HG03521 (cell line): ENCODE data around the gene VPS37D.
"Not testable (repeated sequence)": the region's sequence is repeated elsewhere in the genome, so short reads cannot be mapped to it uniquely, and the experiment has no call there.

Experiments used
- ATAC-seq: cut with Tn5 transposase; IDR thresholded peaks from one replicate; pipeline ENCODE4 v1.9.1; 2021; ENCODE audit warnings: mild to moderate bottlenecking, moderate library complexity; ENCODE audit not compliant: unreplicated experiment

VPS37D gene

GRCh38 chr7:73645643-73646174, 21.9 kb upstream of the VPS37D start:
- no peak for ATAC-seq

GRCh38 chr7:73646785-73647724, 20.6 kb upstream of the VPS37D start:
- ATAC-seq, result no peak

GRCh38 chr7:73647725-73648592, 19.7 kb upstream of the VPS37D start:
- ATAC-seq, result no peak

- no peak for ATAC-seq
Measured at GRCh38 chr7:73648593-73649332, 18.9 kb upstream of the VPS37D start.

- ATAC-seq, result no peak
Measured at GRCh38 chr7:73649576-73649975, 18.1 kb upstream of the VPS37D start.

DNA sequence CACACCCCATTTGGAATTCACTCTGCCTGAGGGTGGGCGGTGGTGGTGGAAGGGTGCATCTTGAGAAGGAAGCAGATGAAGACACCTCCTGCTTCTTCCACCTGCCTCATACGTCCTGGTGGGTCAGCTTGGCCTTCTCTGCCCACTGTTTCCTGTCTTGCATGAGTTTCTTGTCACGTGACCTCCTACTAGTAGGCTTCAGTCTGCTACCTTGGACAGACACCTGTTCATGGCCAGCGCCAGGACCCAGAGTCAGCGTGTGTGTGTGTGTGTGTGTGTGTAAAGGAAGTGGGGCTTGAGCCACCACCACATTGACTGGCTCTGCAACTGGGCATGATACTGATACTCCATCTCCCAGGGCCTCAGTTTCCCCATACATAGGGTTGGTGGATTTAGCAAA, 17.1 kb upstream of the VPS37D start:
- no peak for ATAC-seq

- ATAC-seq, result no peak
Measured at GRCh38 chr7:73652541-73652949, 15.1 kb upstream of the VPS37D start.

DNA sequence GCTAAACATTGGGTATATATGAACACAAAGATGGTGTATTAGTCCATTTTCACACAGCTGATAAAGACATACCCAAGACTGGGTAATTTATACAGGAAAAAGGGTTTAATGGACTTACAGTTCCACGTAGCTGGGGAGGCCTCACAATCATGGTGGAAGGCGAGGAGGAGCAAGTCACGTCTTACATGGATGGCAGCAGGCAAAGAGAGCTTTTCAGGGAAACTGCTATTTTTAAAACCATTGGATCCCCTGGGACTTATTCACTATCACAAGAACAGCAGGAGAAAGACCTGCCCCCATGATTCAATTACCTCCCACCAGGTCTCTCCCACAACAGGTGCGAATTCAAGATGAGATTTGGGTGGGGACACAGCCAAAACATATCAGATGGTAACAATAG, 12.3 kb upstream of the VPS37D start:
- ATAC-seq, result not testable (repeated sequence)

GRCh38 chr7:73659983-73660382, 7.6 kb upstream of the VPS37D start:
- ATAC-seq, result no peak

DNA sequence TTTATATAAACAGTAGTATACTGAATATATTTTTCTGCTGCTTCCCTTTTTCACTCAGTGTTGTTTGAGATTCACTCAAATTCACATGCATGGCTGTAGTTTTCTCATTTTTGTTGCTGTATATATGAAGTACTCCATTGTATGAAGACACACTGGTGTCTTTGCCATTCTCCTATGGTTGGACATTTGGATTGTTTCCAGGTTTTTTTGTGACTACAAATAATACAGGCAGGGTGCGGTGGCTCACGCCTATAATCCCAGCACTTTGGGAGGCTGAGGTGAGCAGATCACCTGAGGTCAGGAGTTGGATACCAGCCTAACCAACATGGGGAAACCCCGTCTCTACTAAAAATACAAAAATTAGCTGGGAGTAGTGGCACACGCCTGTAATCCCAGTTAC, 7.0 kb upstream of the VPS37D start:
- not testable (repeated sequence) for ATAC-seq

GRCh38 chr7:73663033-73663432, 4.6 kb upstream of the VPS37D start:
- ATAC-seq, result no peak

GRCh38 chr7:73668103-73668885, 663 bp downstream of the VPS37D start:
- no peak for ATAC-seq

DNA sequence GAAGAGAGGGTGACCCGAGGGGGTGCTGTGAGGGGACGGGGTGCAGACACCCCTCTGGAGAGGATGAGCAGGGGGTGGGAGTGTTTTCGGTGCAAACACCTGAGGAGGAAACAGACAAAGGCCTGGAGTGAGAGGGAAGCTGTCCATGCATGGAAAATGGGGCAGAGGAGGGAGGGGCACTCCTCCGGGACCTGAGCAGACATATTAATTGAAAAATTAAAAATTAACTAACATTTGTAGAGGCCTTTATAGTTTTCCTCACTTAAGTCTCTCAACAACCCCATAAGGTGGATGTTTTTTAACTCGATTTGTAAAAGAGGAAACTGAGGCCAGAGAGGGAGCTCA, 1.2 kb downstream of the VPS37D start:
- no peak for ATAC-seq

GRCh38 chr7:73669288-73669701, 1.7 kb downstream of the VPS37D start:
- ATAC-seq, result no peak

GRCh38 chr7:73669858-73670385, 2.3 kb downstream of the VPS37D start:
- no peak for ATAC-seq

DNA sequence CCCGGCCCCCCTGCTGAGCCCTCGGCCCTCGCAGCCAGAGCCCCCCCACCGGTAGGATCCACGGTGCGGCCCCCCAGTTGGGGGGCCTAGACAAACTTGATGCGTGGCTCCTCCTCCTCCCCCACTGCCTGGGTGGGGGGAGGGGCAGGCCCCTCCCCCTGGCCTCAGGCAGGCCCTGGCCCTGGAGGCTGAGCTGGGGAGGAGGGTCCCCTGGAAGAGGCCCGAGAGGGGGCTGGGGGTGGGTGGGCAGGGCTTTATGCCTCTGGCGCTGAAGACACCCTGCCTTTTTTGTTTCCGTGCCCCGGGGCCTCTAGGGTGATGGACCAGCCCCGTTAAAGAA, 3.7 kb downstream of the VPS37D start:
- ATAC-seq, result no peak

DNA sequence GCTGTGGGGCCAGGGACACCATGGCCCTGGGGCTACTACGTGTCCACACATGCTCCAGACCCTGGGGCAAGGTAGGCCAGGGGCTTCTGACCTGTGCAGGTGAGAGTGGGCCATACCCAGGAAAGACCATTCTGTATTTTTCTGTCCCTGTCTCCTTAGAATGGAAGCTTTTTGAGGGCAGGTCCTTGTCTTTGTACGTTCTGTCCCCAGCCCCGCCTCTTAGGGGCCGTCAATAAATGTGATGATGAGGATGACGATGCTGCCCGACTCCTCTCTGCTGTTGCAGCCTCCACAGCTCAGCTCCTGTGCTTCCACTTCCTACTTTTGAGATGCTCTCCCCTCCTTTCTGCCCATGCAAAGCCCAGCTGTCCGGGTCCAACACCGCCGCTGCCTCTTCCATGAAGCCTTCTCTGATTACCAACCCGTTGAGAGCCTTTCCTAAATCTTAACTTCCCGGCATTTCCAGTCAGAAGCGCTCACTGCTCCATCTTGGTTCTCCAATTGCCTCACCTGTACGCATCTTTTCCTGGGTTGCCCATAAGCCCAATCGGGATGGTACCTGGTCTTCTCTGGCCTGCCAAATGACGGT, 4.3 kb downstream of the VPS37D start:
- ATAC-seq, result no peak

GRCh38 chr7:73674468-73675124, 7.0 kb downstream of the VPS37D start:
- no peak for ATAC-seq

DNA sequence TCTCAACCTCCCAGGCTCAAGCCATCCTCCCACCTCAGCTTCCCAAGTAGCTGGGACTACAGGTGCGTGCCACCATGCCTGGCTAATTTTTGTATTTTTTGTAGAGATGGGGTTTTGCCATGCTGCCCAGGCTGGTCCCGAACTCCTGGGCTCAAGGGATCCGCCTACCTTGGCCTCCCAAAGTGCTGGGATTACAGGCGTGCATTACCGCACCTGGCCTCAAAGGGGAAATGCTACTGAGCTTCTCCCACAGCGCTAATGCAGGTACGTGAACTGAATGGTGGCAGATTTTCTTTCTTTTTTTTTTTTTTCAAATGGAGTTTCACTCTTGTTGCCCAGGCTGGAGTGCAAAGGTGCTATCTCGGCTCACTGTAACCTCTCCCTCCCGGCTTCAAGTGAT, 8.4 kb downstream of the VPS37D start:
- ATAC-seq, result not testable (repeated sequence)
